Measurements from ENCODE around the gene TXNDC17.
"Not testable (repeated sequence)": the region's sequence is repeated elsewhere in the genome, so short reads cannot be mapped to it uniquely, and the experiment has no call there.

TXNDC17 gene

GRCh38 chr17:6683081-6683684 is 42.3 kb downstream of the TXNDC17 start:
- DNase-seq (ENCODE audit: low read depth in 2 of 2), result no peak

- no peak for DNase-seq (ENCODE audit: low read depth in 2 of 2)
Observed at GRCh38 chr17:6683730-6684459, 43.0 kb downstream of the TXNDC17 start.

- no peak for DNase-seq (ENCODE audit: low read depth in 2 of 2)
Observed at GRCh38 chr17:6684460-6684783, 43.6 kb downstream of the TXNDC17 start.

- DNase-seq (ENCODE audit: low read depth in 2 of 2), result no peak
Observed at GRCh38 chr17:6684881-6685767, 44.3 kb downstream of the TXNDC17 start.

GRCh38 chr17:6686026-6686425 is 45.2 kb downstream of the TXNDC17 start:
- no peak for DNase-seq (ENCODE audit: low read depth in 2 of 2)

GRCh38 chr17:6688944-6689343 is 48.1 kb downstream of the TXNDC17 start:
- DNase-seq (ENCODE audit: low read depth in 2 of 2), result no peak

GRCh38 chr17:6690641-6691040 is 49.8 kb downstream of the TXNDC17 start:
- no peak for DNase-seq (ENCODE audit: low read depth in 2 of 2)

- DNase-seq (ENCODE audit: low read depth in 2 of 2), result no peak
Observed at GRCh38 chr17:6691546-6691945, 50.7 kb downstream of the TXNDC17 start.

GRCh38 chr17:6691958-6692357 is 51.1 kb downstream of the TXNDC17 start:
- DNase-seq (ENCODE audit: low read depth in 2 of 2), result not testable (repeated sequence)
